NCI-H524 treated with DMSO at 0.1 percent for 48 hours (cell line): ENCODE data around the gene CHN2.

Experiments used
- DNase-seq: peaks from one replicate; lab custom pipeline; 2025; lab: John Stamatoyannopoulos, UW

CHN2 gene

GRCh38 chr7:29364661-29365060 is 170.1 kb downstream of the CHN2 start:
- DNase-seq: no peak

GRCh38 chr7:29365423-29365822 is 170.8 kb downstream of the CHN2 start:
- no peak for DNase-seq

GRCh38 chr7:29367784-29368183 is 173.2 kb downstream of the CHN2 start:
- no peak for DNase-seq

- DNase-seq: no peak
Observed at GRCh38 chr7:29369909-29370488, 175.4 kb downstream of the CHN2 start.

- DNase-seq: no peak
Observed at GRCh38 chr7:29370531-29371314, 176.1 kb downstream of the CHN2 start.

GRCh38 chr7:29371472-29371871 is 176.9 kb downstream of the CHN2 start:
- DNase-seq: no peak

GRCh38 chr7:29372351-29373090 is 177.9 kb downstream of the CHN2 start:
- no peak for DNase-seq

- DNase-seq: no peak
Observed at GRCh38 chr7:29375641-29376562, 181.3 kb downstream of the CHN2 start.

- no peak for DNase-seq
Observed at GRCh38 chr7:29377718-29378117, 183.1 kb downstream of the CHN2 start.

- no peak for DNase-seq
Observed at GRCh38 chr7:29379551-29379950, 185.0 kb downstream of the CHN2 start.

GRCh38 chr7:29381206-29382094 is 186.9 kb downstream of the CHN2 start:
- no peak for DNase-seq

GRCh38 chr7:29384277-29384676 is 189.7 kb downstream of the CHN2 start:
- DNase-seq: no peak

- no peak for DNase-seq
Observed at GRCh38 chr7:29385214-29385814, 190.7 kb downstream of the CHN2 start.

- DNase-seq: no peak
Observed at GRCh38 chr7:29386196-29386765, 191.7 kb downstream of the CHN2 start.

GRCh38 chr7:29391262-29391661 is 196.7 kb downstream of the CHN2 start:
- DNase-seq: no peak

GRCh38 chr7:29394321-29394720 is 199.7 kb downstream of the CHN2 start:
- no peak for DNase-seq

GRCh38 chr7:29396563-29396962 is 202.0 kb downstream of the CHN2 start:
- no peak for DNase-seq

- DNase-seq: no peak
Observed at GRCh38 chr7:29397398-29397797, 202.8 kb downstream of the CHN2 start.

GRCh38 chr7:29398011-29398410 is 203.4 kb downstream of the CHN2 start:
- no peak for DNase-seq

- no peak for DNase-seq
Observed at GRCh38 chr7:29400437-29400836, 205.9 kb downstream of the CHN2 start.
